Breast epithelium (tissue), 4 donors: ENCODE measurements around the gene CDC42EP1. TPM values are rescaled to one million over a fixed set of nuclear protein-coding genes. Genes with fewer than 3 reads are reported as not detected.
A peak's percentile ranks its signal among the peaks of the same experiment; 100 is the strongest.

Source experiments
- DNase-seq, 2 donors: peaks; one replicate each; pipeline ENCODE4 v3.0.0-alpha.2; 2019; ENCODE audit warnings: low spot score in 2 of 2
- H3K27ac ChIP-seq, 2 donors: fragments of 200-600 bp; sonication (generic) in 1 of 2; one replicate each; pipeline ENCODE4 v1.5.1; 2016 to 2019; ENCODE audit warnings: mild to moderate bottlenecking in 1 of 2
- H3K27me3 ChIP-seq, 2 donors: fragments of 200-600 bp; sonication (generic) in 1 of 2; one replicate each; pipeline versions ENCODE4 v1.5.1 to v1.6.0; 2017 to 2019; ENCODE audit warnings: control low read depth in 1 of 2, mild to moderate bottlenecking in 1 of 2
- H3K36me3 ChIP-seq: fragments of 200-600 bp; one replicate; pipeline ENCODE4 v1.5.1; 2019
- H3K4me1 ChIP-seq, 2 donors: fragments of 200-600 bp; sonication (generic); one replicate each; pipeline ENCODE4 v1.5.1; 2016 to 2019; ENCODE audit warnings: control low read depth in 1 of 2
- H3K4me3 ChIP-seq, 3 donors: fragments of 200-600 bp; sonication (generic); 1 replicate in 2 of 3; 2 replicates in 1 of 3; pipeline ENCODE4 v1.5.1; 2016 to 2019; ENCODE audit warnings: mild to moderate bottlenecking in 3 of 3, moderate library complexity in 2 of 3
- H3K9me3 ChIP-seq, 2 donors: fragments of 200-600 bp; sonication (generic) in 1 of 2; one replicate each; pipeline ENCODE4 v1.5.1; 2016 to 2019; ENCODE audit warnings: control low read depth in 1 of 2
- POLR2A ChIP-seq: fragments of 450-650 bp; IDR thresholded peaks from one replicate; pipeline ENCODE4 v1.6.1; 2016; ENCODE audit warnings: antibody characterized with exemption, mild to moderate bottlenecking, moderate library complexity
- POLR2AphosphoS5 ChIP-seq, 3 donors: sonication (generic); formaldehyde crosslinking; IDR thresholded peaks; one replicate each; pipeline ENCODE4 v1.6.1; 2017; ENCODE audit warnings: antibody characterized with exemption in 3 of 3
- intact Hi-C: fragments of 100-400 bp; cut with DNase I; formaldehyde crosslinking; loops from one replicate; pipeline ENCODE4 v1.15.1; 2023; ENCODE audit warnings: low total_unique reads
- total RNA-seq, 3 donors: library from RNA; depleted of rRNA; stranded (reverse); fragments of >200 nt; gene quantifications; one replicate each; pipeline ENCODE4 v1.1.0, GENCODE V29; 2016
- TF ChIP-seq, protein P1 (sequence below), 3 donors: fragments of 450-650 bp; IDR thresholded peaks; one replicate each; pipeline ENCODE4 v1.5.1; 2016 to 2017; ENCODE audit warnings: antibody characterized with exemption in 3 of 3, mild to moderate bottlenecking in 3 of 3, moderate library complexity in 3 of 3

CDC42EP1 gene
- total RNA-seq, 3 donors from 2014 or later, result 13.8 to 43.0 (median 29.8) TPM

DNA sequence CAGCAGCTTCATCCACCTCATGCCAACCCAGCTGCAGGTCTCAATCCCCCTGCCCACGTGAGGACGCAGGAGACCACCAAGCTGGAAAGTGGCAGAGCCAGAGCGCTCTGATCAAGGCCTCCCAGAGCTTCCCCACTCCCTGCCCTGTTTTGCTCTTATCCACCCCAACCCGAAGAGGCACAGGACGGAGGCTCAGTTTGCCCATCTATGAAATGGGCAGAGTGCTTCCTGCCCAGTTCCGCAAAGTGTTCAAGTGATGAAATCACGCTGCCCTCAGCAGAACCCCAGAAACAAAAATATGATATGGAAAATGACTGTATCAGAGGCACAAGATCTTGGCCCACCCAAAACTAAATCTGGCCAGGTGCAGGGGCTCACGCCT, 11.7 kb downstream of the CDC42EP1 start:
- Histone ChIP-seq H3K4me3 (no peak overlapping the region), H3K27me3 (no peaks in the 10 kb centered on the region), H3K36me3 (no peaks in the 10 kb centered on the region), H3K4me1 (peaks cover 0 to 3% of the 10 kb centered on the region in 2 donors), H3K27ac (no peak overlapping the region), H3K9me3 (no peaks in the 10 kb centered on the region)
- TF ChIP-seq, protein P1, sequence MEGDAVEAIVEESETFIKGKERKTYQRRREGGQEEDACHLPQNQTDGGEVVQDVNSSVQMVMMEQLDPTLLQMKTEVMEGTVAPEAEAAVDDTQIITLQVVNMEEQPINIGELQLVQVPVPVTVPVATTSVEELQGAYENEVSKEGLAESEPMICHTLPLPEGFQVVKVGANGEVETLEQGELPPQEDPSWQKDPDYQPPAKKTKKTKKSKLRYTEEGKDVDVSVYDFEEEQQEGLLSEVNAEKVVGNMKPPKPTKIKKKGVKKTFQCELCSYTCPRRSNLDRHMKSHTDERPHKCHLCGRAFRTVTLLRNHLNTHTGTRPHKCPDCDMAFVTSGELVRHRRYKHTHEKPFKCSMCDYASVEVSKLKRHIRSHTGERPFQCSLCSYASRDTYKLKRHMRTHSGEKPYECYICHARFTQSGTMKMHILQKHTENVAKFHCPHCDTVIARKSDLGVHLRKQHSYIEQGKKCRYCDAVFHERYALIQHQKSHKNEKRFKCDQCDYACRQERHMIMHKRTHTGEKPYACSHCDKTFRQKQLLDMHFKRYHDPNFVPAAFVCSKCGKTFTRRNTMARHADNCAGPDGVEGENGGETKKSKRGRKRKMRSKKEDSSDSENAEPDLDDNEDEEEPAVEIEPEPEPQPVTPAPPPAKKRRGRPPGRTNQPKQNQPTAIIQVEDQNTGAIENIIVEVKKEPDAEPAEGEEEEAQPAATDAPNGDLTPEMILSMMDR (IDR thresholded peaks at IDR 0.05), result no peak
- no peak for DNase-seq
- intact Hi-C loops, result no loop called here

DNA sequence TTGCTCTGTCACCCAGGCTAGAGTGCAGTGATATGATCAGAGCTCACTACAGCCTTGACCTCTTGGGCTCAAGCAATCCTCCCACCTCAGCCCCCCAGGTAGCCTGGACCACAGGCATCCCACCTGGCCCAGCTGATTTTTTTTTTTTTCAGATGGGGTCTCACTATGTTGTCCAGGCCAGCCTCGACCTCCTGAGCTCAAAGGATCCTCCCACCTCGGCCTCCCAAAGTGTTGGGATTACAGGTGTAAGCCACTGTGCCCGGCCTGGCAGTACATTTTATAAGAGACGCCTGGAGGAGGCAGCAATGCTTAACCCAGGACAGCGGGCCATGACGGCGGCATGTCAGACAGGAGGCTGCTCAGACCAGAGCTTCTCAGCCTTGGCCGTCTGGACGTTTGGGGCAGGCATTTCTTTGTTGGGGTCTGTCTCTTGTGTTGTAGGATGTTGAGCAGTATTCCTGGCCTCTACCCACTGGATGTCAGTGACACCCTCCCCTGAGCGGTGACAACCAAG, 15.3 kb downstream of the CDC42EP1 start:
- DNase-seq, result no peak
- Histone ChIP-seq H3K27me3 (no peaks in the 10 kb centered on the region), H3K4me3 (no peak overlapping the region), H3K27ac (no peak overlapping the region), H3K4me1 (no peaks in the 10 kb centered on the region), H3K9me3 (no peaks in the 10 kb centered on the region), H3K36me3 (no peaks in the 10 kb centered on the region)
- intact Hi-C loops, result no loop called here
- TF ChIP-seq POLR2A (no peak), POLR2AphosphoS5 (IDR thresholded peaks at IDR 0.05) (no peak)
- TF ChIP-seq, protein P1 (IDR thresholded peaks at IDR 0.05), result no peak

DNA sequence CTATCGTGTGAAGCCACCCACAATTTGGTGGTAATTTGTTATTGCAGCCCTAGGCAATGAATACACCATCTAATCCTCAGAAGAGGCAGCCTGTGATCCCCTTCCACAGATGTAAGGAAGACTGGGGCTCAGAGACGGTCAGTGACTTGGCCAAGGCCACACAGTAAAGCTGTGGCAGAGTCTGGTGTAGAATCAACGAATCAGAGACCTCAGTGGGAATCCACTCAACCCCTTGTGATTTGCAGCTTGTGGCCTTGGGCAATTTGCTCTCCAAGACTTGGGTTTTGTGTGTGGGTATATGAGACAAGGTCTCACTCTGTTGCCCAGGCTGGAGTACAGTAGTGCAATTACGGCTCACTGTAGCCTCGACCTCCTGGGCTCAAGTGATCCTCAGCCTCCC, 17.7 kb downstream of the CDC42EP1 start:
- no peaks in the 10 kb centered on the region for H3K4me1 ChIP-seq
- H3K4me3 ChIP-seq, result no peak overlapping the region
- no peaks in the 10 kb centered on the region for H3K36me3 ChIP-seq
- TF ChIP-seq, protein P1 (IDR thresholded peaks at IDR 0.05), result no peak
- TF ChIP-seq POLR2A, result no peak
- no peak for TF ChIP-seq POLR2AphosphoS5 (IDR thresholded peaks at IDR 0.05)
- intact Hi-C loops, result no loop called here
- no peak for DNase-seq
- H3K27ac ChIP-seq, result no peak overlapping the region
- no peaks in the 10 kb centered on the region for H3K9me3 ChIP-seq
- H3K27me3 ChIP-seq, result no peaks in the 10 kb centered on the region

DNA sequence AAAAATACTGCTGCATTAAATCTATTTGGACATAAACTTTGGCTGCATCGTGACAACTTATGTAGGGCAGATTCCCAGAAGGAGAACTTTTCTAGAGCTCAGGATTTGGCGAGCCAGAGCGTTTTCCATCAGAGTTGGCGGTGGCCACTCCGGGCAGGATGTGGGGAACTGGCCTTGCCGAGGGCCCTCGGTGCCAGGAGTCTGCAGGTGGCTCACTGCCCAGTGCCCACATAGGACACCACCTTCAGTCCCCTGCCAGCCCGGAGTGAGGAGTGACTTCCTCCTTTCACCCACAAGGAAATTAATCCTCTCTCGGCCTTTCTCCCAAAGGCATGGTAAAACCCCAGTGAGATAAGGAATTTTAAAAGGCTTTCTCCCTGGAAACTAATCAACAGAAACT, 21.2 kb downstream of the CDC42EP1 start:
- no peak overlapping the region for H3K4me3 ChIP-seq
- no peaks in the 10 kb centered on the region for H3K27me3 ChIP-seq
- DNase-seq, result peak in 1 of 2 donors; percentile 84
- no peaks in the 10 kb centered on the region for H3K9me3 ChIP-seq
- no peaks in the 10 kb centered on the region for H3K4me1 ChIP-seq
- TF ChIP-seq, protein P1 (IDR thresholded peaks at IDR 0.05), result no peak
- TF ChIP-seq POLR2AphosphoS5 (IDR thresholded peaks at IDR 0.05) (no peak), POLR2A (no peak)
- H3K27ac ChIP-seq, result peak overlapping the region; percentile 8 to 10
- H3K36me3 ChIP-seq, result no peaks in the 10 kb centered on the region
- intact Hi-C loops, result no loop called here

DNA sequence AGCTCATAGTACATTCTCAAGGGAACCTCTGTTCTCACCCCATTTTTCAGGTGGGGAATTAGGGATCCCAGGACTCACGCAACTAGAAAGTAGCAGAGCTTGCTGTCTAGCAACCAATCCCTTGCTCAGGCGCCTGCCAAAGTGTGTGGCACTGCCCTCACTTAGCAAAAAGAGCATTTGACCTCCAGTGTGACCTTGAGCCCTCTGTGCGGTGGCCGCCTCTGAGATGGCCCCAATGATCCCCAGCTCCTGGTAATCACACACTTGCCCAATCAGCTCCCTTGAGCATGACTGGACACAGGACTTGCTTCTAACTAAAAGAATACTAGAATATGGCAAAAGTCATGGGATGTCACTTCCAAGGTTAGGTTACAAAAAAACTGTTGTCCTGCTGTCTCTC, 22.2 kb downstream of the CDC42EP1 start:
- Histone ChIP-seq H3K4me3 (no peak overlapping the region), H3K9me3 (no peaks in the 10 kb centered on the region), H3K27ac (peak overlapping the region in 1 of 2 donors; percentile 8), H3K36me3 (no peaks in the 10 kb centered on the region), H3K27me3 (no peaks in the 10 kb centered on the region), H3K4me1 (no peaks in the 10 kb centered on the region)
- intact Hi-C loops, result no loop called here
- TF ChIP-seq POLR2A (no peak), POLR2AphosphoS5 (IDR thresholded peaks at IDR 0.05) (no peak)
- TF ChIP-seq, protein P1 (IDR thresholded peaks at IDR 0.05), result no peak
- DNase-seq, result no peak
